Smooth muscle cell (in vitro differentiated cells): ENCODE results near the gene KIF5C. TPM values are rescaled to one million over a fixed set of nuclear protein-coding genes. Genes with fewer than 3 reads are reported as not detected.

Experiments
- DNase-seq: peaks from one replicate; lab custom pipeline; 2025; ENCODE audit not compliant: unreplicated experiment; lab: John Stamatoyannopoulos, UW
- H2AFZ ChIP-seq: fragments of 200-600 bp; sonication (generic); 2 replicates; pipeline ENCODE4 v1.6.0; 2016; ENCODE audit warnings: antibody characterized with exemption, low read depth, mild to moderate bottlenecking
- H3F3A ChIP-seq: fragments of 200-600 bp; sonication (generic); 2 replicates; pipeline ENCODE4 v1.6.0; 2017; ENCODE audit warnings: antibody characterized with exemption, low read depth
- H3K27ac ChIP-seq: fragments of 200-600 bp; sonication (generic); 2 replicates; pipeline ENCODE4 v1.5.1; 2016; ENCODE audit warnings: low read depth, mild to moderate bottlenecking
- H3K27me3 ChIP-seq: fragments of 200-600 bp; sonication (generic); 2 replicates; pipeline ENCODE4 v1.6.1; 2016; ENCODE audit warnings: low read depth, mild to moderate bottlenecking
- H3K36me3 ChIP-seq: fragments of 200-600 bp; sonication (generic); 2 replicates; pipeline ENCODE4 v1.5.1; 2016; ENCODE audit warnings: low read depth
- H3K4me1 ChIP-seq: fragments of 200-600 bp; sonication (generic); 2 replicates; pipeline ENCODE4 v1.5.1; 2016; ENCODE audit warnings: low read depth
- H3K4me2 ChIP-seq: fragments of 200-600 bp; sonication (generic); 2 replicates; pipeline ENCODE4 v1.6.0; 2016; ENCODE audit warnings: mild to moderate bottlenecking
- H3K4me3 ChIP-seq: fragments of 200-600 bp; sonication (generic); 2 replicates; pipeline ENCODE4 v1.5.1; 2016; ENCODE audit warnings: mild to moderate bottlenecking
- H3K79me2 ChIP-seq: fragments of 200-600 bp; sonication (generic); 2 replicates; pipeline ENCODE4 v1.6.0; 2016; ENCODE audit warnings: low read depth, mild to moderate bottlenecking
- H3K9ac ChIP-seq: fragments of 200-600 bp; sonication (generic); 2 replicates; pipeline ENCODE4 v1.6.0; 2016; ENCODE audit warnings: low read depth
- H3K9me3 ChIP-seq: fragments of 200-600 bp; sonication (generic); replicated peaks from 2 replicates; pipeline ENCODE4 v1.5.1; 2016; ENCODE audit warnings: low read depth
- H4K20me1 ChIP-seq: fragments of 200-600 bp; sonication (generic); 2 replicates; pipeline ENCODE4 v1.6.0; 2016; ENCODE audit warnings: low read depth
- CTCF ChIP-seq: fragments of 200-600 bp; sonication (generic); IDR thresholded peaks from 2 replicates; pipeline ENCODE4 v1.5.1; 2017; ENCODE audit warnings: borderline replicate concordance, mild to moderate bottlenecking, antibody characterized with exemption; ENCODE audit not compliant: insufficient read depth, poor library complexity, severe bottlenecking
- WGBS: methylation state at CpG from one replicate; pipeline ENCODE4 v1.1.7; 2016; ENCODE audit warnings: low lambda C conversion rate; 5-methylcytosine and 5-hydroxymethylcytosine counted together
- polyA plus RNA-seq: library from polyadenylated mRNA; unstranded; fragments of >200 nt; fragmentation: Nextera tagmentation; extraction: Ambion mirVana; gene quantifications from 2 replicates; pipeline ENCODE4 v1.2.1, GENCODE V29; 2016
- total RNA-seq: library from RNA; depleted of rRNA; stranded (reverse); fragments of >200 nt; gene quantifications from 2 replicates; pipeline ENCODE4 v1.2.3, GENCODE V29; 2014

The KIF5C gene
- total and polyA plus RNA-seq, 2 experiments from 2014 or later, result 0.09 to 1.4 TPM

DNA sequence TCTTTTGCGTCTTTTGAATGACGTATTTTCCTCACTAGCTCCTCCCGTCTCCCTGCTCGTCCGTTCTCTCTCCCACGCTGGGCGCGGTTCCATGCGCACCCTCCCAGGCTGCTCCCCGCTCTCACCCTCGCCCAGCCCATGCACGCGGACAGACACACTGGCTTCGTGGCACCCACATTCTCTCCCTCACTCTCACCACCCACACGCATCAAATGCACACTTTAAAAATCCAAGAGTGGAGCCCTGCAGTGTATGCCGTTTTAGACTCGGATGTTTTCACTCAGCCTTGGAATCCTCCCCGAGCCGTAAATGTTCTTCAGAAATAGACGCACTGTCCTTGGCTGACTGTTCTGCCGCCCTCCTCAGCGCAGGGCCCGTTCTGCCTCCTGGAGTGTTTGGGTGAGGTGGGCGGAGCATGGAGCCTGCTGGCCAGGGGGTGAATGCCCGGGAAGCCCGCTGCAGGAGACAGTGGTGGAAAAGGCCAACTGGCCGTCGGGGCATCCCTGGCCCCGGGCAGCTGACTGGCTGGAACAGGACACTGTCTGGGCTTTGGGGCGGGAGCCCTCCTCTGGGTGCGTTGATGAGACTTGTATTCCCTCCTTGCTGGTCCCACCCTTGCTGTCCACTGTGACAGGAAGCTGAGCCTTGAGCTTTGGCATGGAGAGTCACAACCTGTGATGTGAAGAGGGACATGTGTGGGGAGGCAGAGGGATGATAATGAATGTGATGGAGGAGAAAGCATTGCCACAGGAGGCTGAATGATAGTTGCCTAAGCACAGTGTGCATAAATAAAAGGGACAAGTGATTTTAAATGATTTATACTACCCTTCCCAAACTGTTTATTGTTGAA lies 128.1 kb downstream of the KIF5C start:
- no peak for TF ChIP-seq CTCF
- no peak overlapping the region for H3K4me3 ChIP-seq
- no peaks in the 10 kb centered on the region for H3K27me3 ChIP-seq
- H3K36me3 ChIP-seq, result no peaks in the 10 kb centered on the region
- H3K4me1 ChIP-seq, result peaks cover 16% of the 10 kb centered on the region
- no peaks in the 10 kb centered on the region for H3F3A ChIP-seq
- no peaks in the 10 kb centered on the region for H3K79me2 ChIP-seq
- H3K27ac ChIP-seq, result no peak overlapping the region
- no peaks in the 10 kb centered on the region for H3K9me3 ChIP-seq
- no peak overlapping the region for H3K4me2 ChIP-seq
- no peak for DNase-seq
- WGBS, result 97% methylated on average over 31 of the region's 31 CpGs
- no peak overlapping the region for H2AFZ ChIP-seq
- H4K20me1 ChIP-seq, result no peaks in the 10 kb centered on the region
- H3K9ac ChIP-seq, result no peak overlapping the region

- TF ChIP-seq CTCF, result no peak
- Histone ChIP-seq H3K9me3 (no peaks in the 10 kb centered on the region), H3K4me1 (peaks cover 7% of the 10 kb centered on the region), H3K9ac (no peak overlapping the region), H3K27me3 (no peaks in the 10 kb centered on the region), H3K4me3 (no peak overlapping the region), H4K20me1 (no peaks in the 10 kb centered on the region), H2AFZ (no peak overlapping the region), H3K4me2 (no peak overlapping the region), H3K27ac (no peak overlapping the region), H3K36me3 (no peaks in the 10 kb centered on the region), H3K79me2 (no peaks in the 10 kb centered on the region), H3F3A (no peaks in the 10 kb centered on the region)
- WGBS, result 86% methylated on average over 3 of the region's 3 CpGs
- no peak for DNase-seq
These were observed 129.8 kb downstream of the KIF5C start for GRCh38 chr2:149004836-149005235.

DNA sequence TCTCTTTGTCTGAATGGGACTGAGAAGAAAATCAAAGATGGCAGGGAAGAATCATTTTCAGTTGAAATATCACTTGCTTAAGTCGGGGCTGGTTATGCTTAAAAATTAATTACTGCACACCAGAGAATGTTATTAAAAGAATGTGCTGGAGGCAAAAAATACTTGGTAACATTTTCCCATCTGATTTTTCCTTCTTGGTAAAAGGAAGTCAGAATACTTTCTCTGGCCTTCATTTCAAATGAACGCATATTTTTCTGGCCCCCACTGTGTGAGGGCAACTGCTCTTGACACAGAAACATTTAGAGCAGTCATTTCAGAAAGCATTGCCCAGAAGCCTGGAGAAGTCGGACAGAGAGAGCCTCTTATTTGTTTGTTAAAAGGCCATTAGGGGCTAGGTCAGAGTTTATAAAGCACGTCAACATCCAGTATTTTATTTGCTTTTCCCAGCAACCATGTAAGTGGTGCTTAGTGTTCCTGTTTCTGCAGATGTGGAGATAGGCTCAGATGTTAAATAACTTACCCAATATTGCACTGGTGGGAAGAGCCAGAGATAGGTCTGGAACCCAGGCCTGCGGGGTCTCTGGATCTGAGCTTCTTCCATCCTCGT lies 130.5 kb downstream of the KIF5C start:
- no peaks in the 10 kb centered on the region for H3K79me2 ChIP-seq
- no peak for TF ChIP-seq CTCF
- H3K4me3 ChIP-seq, result no peak overlapping the region
- H2AFZ ChIP-seq, result no peak overlapping the region
- H3K9me3 ChIP-seq, result no peaks in the 10 kb centered on the region
- H3K4me1 ChIP-seq, result no peaks in the 10 kb centered on the region
- 65% methylated on average over 6 of the region's 6 CpGs for WGBS
- no peaks in the 10 kb centered on the region for H3K27me3 ChIP-seq
- H3K9ac ChIP-seq, result no peak overlapping the region
- H3K27ac ChIP-seq, result no peak overlapping the region
- no peaks in the 10 kb centered on the region for H3F3A ChIP-seq
- no peak for DNase-seq
- H3K36me3 ChIP-seq, result no peaks in the 10 kb centered on the region
- H3K4me2 ChIP-seq, result no peak overlapping the region
- H4K20me1 ChIP-seq, result no peaks in the 10 kb centered on the region
